PFSK-1 (cell line): Measurements from ENCODE around the gene TP53AIP1.

Source experiments
- POLR2AphosphoS5 ChIP-seq: IDR thresholded peaks from 2 replicates; pipeline ENCODE4 v1.6.1; 2012; ENCODE audit warnings: low read depth, mild to moderate bottlenecking, control low read depth, low read length, moderate library complexity
- SIN3A ChIP-seq: IDR thresholded peaks from 2 replicates; pipeline ENCODE4 v1.6.1; 2012; ENCODE audit warnings: mild to moderate bottlenecking, low read length, moderate library complexity, borderline replicate concordance; ENCODE audit not compliant: insufficient read depth
- TAF1 ChIP-seq: IDR thresholded peaks from 2 replicates; pipeline ENCODE4 v1.6.1; 2012; ENCODE audit warnings: low read length, control low read depth, borderline replicate concordance; ENCODE audit not compliant: insufficient read depth
- TF ChIP-seq, protein P1 (sequence below), 2 experiments: IDR thresholded peaks; 2 replicates each; pipeline versions ENCODE4 v1.6.1 to v1.8.0; 2011 to 2012; ENCODE audit warnings: low read depth in 2 of 2, low read length in 2 of 2, control low read depth in 1 of 2, inconsistent platforms in 1 of 2, mild to moderate bottlenecking in 1 of 2, moderate library complexity in 1 of 2; ENCODE audit not compliant: insufficient read depth in 1 of 2

DNA sequence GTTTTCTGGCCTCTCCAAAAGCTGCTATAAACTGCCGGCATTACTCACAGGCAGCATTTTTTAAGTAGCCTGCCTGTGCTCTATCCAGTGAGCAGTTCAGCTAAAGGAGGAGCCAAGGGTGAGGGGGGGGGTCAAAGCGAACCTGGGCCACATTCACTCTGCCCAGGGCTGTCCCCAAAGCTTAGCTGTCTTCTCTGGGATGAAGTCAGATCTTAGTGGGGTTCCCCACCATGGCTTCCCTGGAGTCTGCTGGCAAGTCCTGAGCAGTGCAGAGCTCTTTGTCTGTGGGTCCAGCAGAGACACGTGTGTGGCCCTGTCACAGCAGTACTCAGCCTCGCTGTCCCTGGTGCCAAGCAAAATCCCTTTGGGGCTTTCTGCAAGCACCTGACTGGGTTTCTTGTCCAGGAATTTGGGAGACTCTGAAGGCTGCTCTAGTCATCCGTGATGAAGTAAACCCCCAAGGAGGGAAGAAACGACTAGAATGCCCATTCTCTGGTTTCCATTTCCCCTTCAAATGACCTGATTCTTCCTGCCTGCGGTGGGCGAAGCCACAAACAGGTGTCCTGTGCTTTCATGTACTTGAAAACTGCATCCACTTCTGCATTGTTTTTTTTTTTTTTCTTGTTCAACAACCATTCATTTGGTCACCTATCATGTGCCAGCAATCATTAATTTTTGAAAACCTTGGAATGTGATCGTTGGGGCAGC lies 48.9 kb downstream of the TP53AIP1 start:
- TF ChIP-seq POLR2AphosphoS5 = no peak
- TF ChIP-seq SIN3A = no peak
- TF ChIP-seq, protein P1, sequence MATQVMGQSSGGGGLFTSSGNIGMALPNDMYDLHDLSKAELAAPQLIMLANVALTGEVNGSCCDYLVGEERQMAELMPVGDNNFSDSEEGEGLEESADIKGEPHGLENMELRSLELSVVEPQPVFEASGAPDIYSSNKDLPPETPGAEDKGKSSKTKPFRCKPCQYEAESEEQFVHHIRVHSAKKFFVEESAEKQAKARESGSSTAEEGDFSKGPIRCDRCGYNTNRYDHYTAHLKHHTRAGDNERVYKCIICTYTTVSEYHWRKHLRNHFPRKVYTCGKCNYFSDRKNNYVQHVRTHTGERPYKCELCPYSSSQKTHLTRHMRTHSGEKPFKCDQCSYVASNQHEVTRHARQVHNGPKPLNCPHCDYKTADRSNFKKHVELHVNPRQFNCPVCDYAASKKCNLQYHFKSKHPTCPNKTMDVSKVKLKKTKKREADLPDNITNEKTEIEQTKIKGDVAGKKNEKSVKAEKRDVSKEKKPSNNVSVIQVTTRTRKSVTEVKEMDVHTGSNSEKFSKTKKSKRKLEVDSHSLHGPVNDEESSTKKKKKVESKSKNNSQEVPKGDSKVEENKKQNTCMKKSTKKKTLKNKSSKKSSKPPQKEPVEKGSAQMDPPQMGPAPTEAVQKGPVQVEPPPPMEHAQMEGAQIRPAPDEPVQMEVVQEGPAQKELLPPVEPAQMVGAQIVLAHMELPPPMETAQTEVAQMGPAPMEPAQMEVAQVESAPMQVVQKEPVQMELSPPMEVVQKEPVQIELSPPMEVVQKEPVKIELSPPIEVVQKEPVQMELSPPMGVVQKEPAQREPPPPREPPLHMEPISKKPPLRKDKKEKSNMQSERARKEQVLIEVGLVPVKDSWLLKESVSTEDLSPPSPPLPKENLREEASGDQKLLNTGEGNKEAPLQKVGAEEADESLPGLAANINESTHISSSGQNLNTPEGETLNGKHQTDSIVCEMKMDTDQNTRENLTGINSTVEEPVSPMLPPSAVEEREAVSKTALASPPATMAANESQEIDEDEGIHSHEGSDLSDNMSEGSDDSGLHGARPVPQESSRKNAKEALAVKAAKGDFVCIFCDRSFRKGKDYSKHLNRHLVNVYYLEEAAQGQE (IDR thresholded peaks at IDR 0.05; ENCODE audit: insufficient read depth in 1 of 2, low read depth in 2 of 2, low read length in 2 of 2) = no peak
- TF ChIP-seq TAF1 = no peak
